ENCODE results near the gene AOPEP.
"Not testable (repeated sequence)": the region's sequence is repeated elsewhere in the genome, so short reads cannot be mapped to it uniquely, and the experiment has no call there.

The AOPEP gene

DNA sequence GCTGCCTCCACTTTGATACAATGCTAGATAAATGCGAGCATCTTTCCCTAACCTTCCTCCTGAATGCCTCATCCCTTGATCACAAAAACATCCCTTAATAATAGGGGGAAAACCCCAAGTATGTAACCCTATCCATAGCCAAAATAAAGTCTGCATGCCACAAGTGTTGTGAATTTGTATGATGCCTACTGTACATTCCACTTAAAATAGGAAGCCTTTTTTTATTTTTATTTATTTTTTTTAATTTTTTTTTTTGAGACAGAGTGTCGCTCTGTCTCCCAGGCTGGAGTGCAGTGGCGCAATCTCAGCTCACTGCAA is 207.0 kb downstream of the AOPEP start:
- Histone ChIP-seq H3K27ac (ENCODE audit: low read depth, low read length) (no peak overlapping the region), H3K4me1 (ENCODE audit: control insufficient read depth in 1 of 2, insufficient read depth in 2 of 2, low read length in 2 of 2) (peaks cover 0 to 8% of the 10 kb centered on the region in 2 donors), H3K9ac (ENCODE audit: low read depth in 1 of 2, low read length in 2 of 2) (no peak overlapping the region), H3K36me3 (ENCODE audit: control insufficient read depth in 1 of 2, insufficient read depth in 2 of 2, low read length in 2 of 2) (no peaks in the 10 kb centered on the region), H3K9me3 (ENCODE audit: control insufficient read depth in 1 of 2, low read length in 2 of 2) (no peaks in the 10 kb centered on the region), H3K4me3 (ENCODE audit: low read depth in 1 of 2, low read length in 2 of 2) (no peak overlapping the region), H3K27me3 (ENCODE audit: control insufficient read depth in 1 of 2, insufficient read depth in 2 of 2, low read length in 2 of 2) (no peaks in the 10 kb centered on the region)

- no peak overlapping the region for H3K9ac ChIP-seq (ENCODE audit: low read depth in 1 of 2, low read length in 2 of 2)
- H3K36me3 ChIP-seq (ENCODE audit: control insufficient read depth in 1 of 2, insufficient read depth in 2 of 2, low read length in 2 of 2), result no peaks in the 10 kb centered on the region
- peaks cover 0 to 8% of the 10 kb centered on the region in 2 donors for H3K4me1 ChIP-seq (ENCODE audit: control insufficient read depth in 1 of 2, insufficient read depth in 2 of 2, low read length in 2 of 2)
- H3K9me3 ChIP-seq (ENCODE audit: control insufficient read depth in 1 of 2, low read length in 2 of 2), result no peaks in the 10 kb centered on the region
- no peak overlapping the region for H3K4me3 ChIP-seq (ENCODE audit: low read depth in 1 of 2, low read length in 2 of 2)
- no peaks in the 10 kb centered on the region for H3K27me3 ChIP-seq (ENCODE audit: control insufficient read depth in 1 of 2, insufficient read depth in 2 of 2, low read length in 2 of 2)
- H3K27ac ChIP-seq (ENCODE audit: low read depth, low read length), result no peak overlapping the region
Observed at GRCh38 chr9:94934816-94935328, 208.4 kb downstream of the AOPEP start.

- H3K36me3 ChIP-seq (ENCODE audit: control insufficient read depth in 1 of 2, insufficient read depth in 2 of 2, low read length in 2 of 2), result no peaks in the 10 kb centered on the region
- H3K27ac ChIP-seq (ENCODE audit: low read depth, low read length), result no peak overlapping the region
- no peaks in the 10 kb centered on the region for H3K9me3 ChIP-seq (ENCODE audit: control insufficient read depth in 1 of 2, low read length in 2 of 2)
- no peaks in the 10 kb centered on the region for H3K27me3 ChIP-seq (ENCODE audit: control insufficient read depth in 1 of 2, insufficient read depth in 2 of 2, low read length in 2 of 2)
- no peak overlapping the region for H3K9ac ChIP-seq (ENCODE audit: low read depth in 1 of 2, low read length in 2 of 2)
- no peak overlapping the region for H3K4me3 ChIP-seq (ENCODE audit: low read depth in 1 of 2, low read length in 2 of 2)
- peaks cover 0 to 8% of the 10 kb centered on the region in 2 donors for H3K4me1 ChIP-seq (ENCODE audit: control insufficient read depth in 1 of 2, insufficient read depth in 2 of 2, low read length in 2 of 2)
Observed at GRCh38 chr9:94935396-94935795, 208.9 kb downstream of the AOPEP start.

- peaks cover 9 to 10% of the 10 kb centered on the region in 2 donors for H3K4me1 ChIP-seq (ENCODE audit: control insufficient read depth in 1 of 2, insufficient read depth in 2 of 2, low read length in 2 of 2)
- H3K36me3 ChIP-seq (ENCODE audit: control insufficient read depth in 1 of 2, insufficient read depth in 2 of 2, low read length in 2 of 2), result no peaks in the 10 kb centered on the region
- H3K9ac ChIP-seq (ENCODE audit: low read depth in 1 of 2, low read length in 2 of 2), result no peak overlapping the region
- no peak overlapping the region for H3K4me3 ChIP-seq (ENCODE audit: low read depth in 1 of 2, low read length in 2 of 2)
- no peak overlapping the region for H3K27ac ChIP-seq (ENCODE audit: low read depth, low read length)
- no peaks in the 10 kb centered on the region for H3K27me3 ChIP-seq (ENCODE audit: control insufficient read depth in 1 of 2, insufficient read depth in 2 of 2, low read length in 2 of 2)
- no peaks in the 10 kb centered on the region for H3K9me3 ChIP-seq (ENCODE audit: control insufficient read depth in 1 of 2, low read length in 2 of 2)
Observed at GRCh38 chr9:94936419-94936818, 209.9 kb downstream of the AOPEP start.

DNA sequence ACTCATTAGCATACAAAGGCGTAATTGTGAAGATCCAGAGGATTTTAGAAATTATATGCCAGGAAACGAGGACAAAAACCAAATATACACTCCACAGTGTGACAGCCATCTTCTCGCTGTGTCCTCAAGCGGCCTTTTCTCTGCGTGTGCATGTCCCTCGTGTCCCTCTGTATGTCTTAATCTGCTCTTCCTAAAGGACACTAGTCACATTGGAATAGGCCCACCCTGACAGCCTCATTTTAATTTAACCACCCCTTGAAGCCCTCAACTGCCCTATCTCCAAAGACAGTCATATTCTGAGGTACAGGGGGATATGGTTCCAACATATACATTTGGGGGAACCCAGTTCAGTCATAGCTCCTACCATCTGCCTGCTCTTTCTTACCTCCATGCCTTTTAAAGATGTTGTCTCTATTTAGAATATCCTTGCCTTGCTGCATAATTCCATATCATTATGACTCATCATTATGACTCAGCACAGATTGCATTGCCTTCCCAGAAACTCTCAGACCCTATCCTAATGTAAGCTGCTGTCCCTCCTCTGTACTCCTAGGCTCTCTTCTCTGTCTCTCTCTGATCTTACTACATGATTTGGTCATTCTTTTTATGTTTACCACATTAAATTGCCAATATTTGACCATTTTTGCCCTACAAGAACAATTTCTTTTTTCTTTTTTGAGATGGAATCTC is 210.9 kb downstream of the AOPEP start:
- no peak overlapping the region for H3K9ac ChIP-seq (ENCODE audit: low read depth in 1 of 2, low read length in 2 of 2)
- H3K27me3 ChIP-seq (ENCODE audit: control insufficient read depth in 1 of 2, insufficient read depth in 2 of 2, low read length in 2 of 2), result no peaks in the 10 kb centered on the region
- H3K36me3 ChIP-seq (ENCODE audit: control insufficient read depth in 1 of 2, insufficient read depth in 2 of 2, low read length in 2 of 2), result no peaks in the 10 kb centered on the region
- H3K4me1 ChIP-seq (ENCODE audit: control insufficient read depth in 1 of 2, insufficient read depth in 2 of 2, low read length in 2 of 2), result peaks cover 12 to 13% of the 10 kb centered on the region in 2 donors
- no peaks in the 10 kb centered on the region for H3K9me3 ChIP-seq (ENCODE audit: control insufficient read depth in 1 of 2, low read length in 2 of 2)
- H3K27ac ChIP-seq (ENCODE audit: low read depth, low read length), result no peak overlapping the region
- H3K4me3 ChIP-seq (ENCODE audit: low read depth in 1 of 2, low read length in 2 of 2), result no peak overlapping the region

DNA sequence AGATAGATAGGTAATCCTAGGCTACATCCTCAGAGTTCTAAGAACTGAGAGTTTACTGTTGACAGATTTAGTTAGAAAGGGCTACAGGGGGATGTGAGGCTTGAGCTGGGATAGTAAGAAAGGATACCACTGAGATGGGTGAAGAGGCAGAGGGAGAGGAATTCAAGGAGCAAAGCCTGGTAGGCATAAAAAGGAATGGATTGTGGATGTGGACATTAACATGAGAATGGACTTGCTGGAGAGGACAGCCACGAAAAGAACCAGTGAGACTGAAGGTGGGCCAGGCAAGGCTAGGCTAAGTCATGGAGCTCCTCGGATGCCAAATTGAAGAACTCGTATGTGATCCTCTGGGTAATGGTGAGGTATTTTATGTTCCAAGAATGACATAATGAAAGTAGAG is 211.9 kb downstream of the AOPEP start:
- Histone ChIP-seq H3K27me3 (ENCODE audit: control insufficient read depth in 1 of 2, insufficient read depth in 2 of 2, low read length in 2 of 2) (no peaks in the 10 kb centered on the region), H3K4me3 (ENCODE audit: low read depth in 1 of 2, low read length in 2 of 2) (no peak overlapping the region), H3K27ac (ENCODE audit: low read depth, low read length) (no peak overlapping the region), H3K9ac (ENCODE audit: low read depth in 1 of 2, low read length in 2 of 2) (no peak overlapping the region), H3K9me3 (ENCODE audit: control insufficient read depth in 1 of 2, low read length in 2 of 2) (no peaks in the 10 kb centered on the region), H3K4me1 (ENCODE audit: control insufficient read depth in 1 of 2, insufficient read depth in 2 of 2, low read length in 2 of 2) (peaks cover 12 to 13% of the 10 kb centered on the region in 2 donors), H3K36me3 (ENCODE audit: control insufficient read depth in 1 of 2, insufficient read depth in 2 of 2, low read length in 2 of 2) (no peaks in the 10 kb centered on the region)

GRCh38 chr9:94940296-94940695 is 213.8 kb downstream of the AOPEP start:
- peaks cover 12 to 13% of the 10 kb centered on the region in 2 donors for H3K4me1 ChIP-seq (ENCODE audit: control insufficient read depth in 1 of 2, insufficient read depth in 2 of 2, low read length in 2 of 2)
- not testable (repeated sequence) for H3K9me3 ChIP-seq (ENCODE audit: control insufficient read depth in 1 of 2, low read length in 2 of 2); H3K4me3 ChIP-seq (ENCODE audit: low read depth in 1 of 2, low read length in 2 of 2); H3K27me3 ChIP-seq (ENCODE audit: control insufficient read depth in 1 of 2, insufficient read depth in 2 of 2, low read length in 2 of 2); H3K36me3 ChIP-seq (ENCODE audit: control insufficient read depth in 1 of 2, insufficient read depth in 2 of 2, low read length in 2 of 2); H3K27ac ChIP-seq (ENCODE audit: low read depth, low read length); H3K9ac ChIP-seq (ENCODE audit: low read depth in 1 of 2, low read length in 2 of 2)

DNA sequence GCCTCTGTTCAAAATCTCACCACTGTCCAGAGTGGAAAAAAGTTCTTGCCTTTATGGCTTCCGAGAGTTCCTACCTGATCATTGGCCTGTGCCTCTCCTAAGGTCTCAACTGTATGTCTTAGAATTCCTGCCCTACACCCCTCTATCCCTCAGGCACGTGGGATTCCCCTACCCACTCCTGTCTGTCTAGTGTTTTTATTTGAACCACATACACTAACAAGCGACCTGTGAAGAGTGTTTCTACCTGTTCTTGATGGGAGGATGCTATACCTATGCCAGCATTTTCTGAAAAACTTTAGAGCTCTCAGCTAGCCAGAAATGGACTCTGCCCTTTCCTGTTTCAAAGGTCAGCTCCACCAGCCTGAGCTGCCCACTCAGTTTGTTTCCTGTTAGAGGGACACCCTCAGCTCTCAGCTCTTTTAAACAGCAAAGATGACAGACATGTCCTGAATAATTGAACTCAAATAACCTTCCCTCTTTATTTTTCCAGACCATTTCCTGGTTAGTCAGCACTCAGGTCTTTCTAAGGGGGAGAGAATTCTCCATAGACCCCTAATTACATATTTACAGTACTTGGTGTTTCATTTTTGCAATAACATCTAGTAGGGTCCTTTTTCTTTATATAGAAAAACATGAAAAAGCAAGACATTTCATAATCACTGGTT is 214.8 kb downstream of the AOPEP start:
- H3K36me3 ChIP-seq (ENCODE audit: control insufficient read depth in 1 of 2, insufficient read depth in 2 of 2, low read length in 2 of 2), result no peaks in the 10 kb centered on the region
- peak overlapping the region; percentile 13 for H3K27ac ChIP-seq (ENCODE audit: low read depth, low read length)
- no peak overlapping the region for H3K9ac ChIP-seq (ENCODE audit: low read depth in 1 of 2, low read length in 2 of 2)
- no peak overlapping the region for H3K4me3 ChIP-seq (ENCODE audit: low read depth in 1 of 2, low read length in 2 of 2)
- no peaks in the 10 kb centered on the region for H3K27me3 ChIP-seq (ENCODE audit: control insufficient read depth in 1 of 2, insufficient read depth in 2 of 2, low read length in 2 of 2)
- H3K9me3 ChIP-seq (ENCODE audit: control insufficient read depth in 1 of 2, low read length in 2 of 2), result no peaks in the 10 kb centered on the region
- peaks cover 12 to 13% of the 10 kb centered on the region in 2 donors for H3K4me1 ChIP-seq (ENCODE audit: control insufficient read depth in 1 of 2, insufficient read depth in 2 of 2, low read length in 2 of 2)

GRCh38 chr9:94944626-94945025 is 218.1 kb downstream of the AOPEP start:
- Histone ChIP-seq H3K27ac (ENCODE audit: low read depth, low read length) (no peak overlapping the region), H3K36me3 (ENCODE audit: control insufficient read depth in 1 of 2, insufficient read depth in 2 of 2, low read length in 2 of 2) (no peaks in the 10 kb centered on the region), H3K4me1 (ENCODE audit: control insufficient read depth in 1 of 2, insufficient read depth in 2 of 2, low read length in 2 of 2) (peaks cover 12 to 13% of the 10 kb centered on the region in 2 donors), H3K4me3 (ENCODE audit: low read depth in 1 of 2, low read length in 2 of 2) (no peak overlapping the region), H3K27me3 (ENCODE audit: control insufficient read depth in 1 of 2, insufficient read depth in 2 of 2, low read length in 2 of 2) (no peaks in the 10 kb centered on the region), H3K9ac (ENCODE audit: low read depth in 1 of 2, low read length in 2 of 2) (no peak overlapping the region), H3K9me3 (ENCODE audit: control insufficient read depth in 1 of 2, low read length in 2 of 2) (no peaks in the 10 kb centered on the region)

- H3K4me1 ChIP-seq (ENCODE audit: control insufficient read depth in 1 of 2, insufficient read depth in 2 of 2, low read length in 2 of 2), result peaks cover 12 to 14% of the 10 kb centered on the region in 2 donors
- no peak overlapping the region for H3K9ac ChIP-seq (ENCODE audit: low read depth in 1 of 2, low read length in 2 of 2)
- H3K9me3 ChIP-seq (ENCODE audit: control insufficient read depth in 1 of 2, low read length in 2 of 2), result no peaks in the 10 kb centered on the region
- H3K4me3 ChIP-seq (ENCODE audit: low read depth in 1 of 2, low read length in 2 of 2), result no peak overlapping the region
- peak overlapping the region; percentile 11 for H3K27ac ChIP-seq (ENCODE audit: low read depth, low read length)
- H3K27me3 ChIP-seq (ENCODE audit: control insufficient read depth in 1 of 2, insufficient read depth in 2 of 2, low read length in 2 of 2), result no peaks in the 10 kb centered on the region
- no peaks in the 10 kb centered on the region for H3K36me3 ChIP-seq (ENCODE audit: control insufficient read depth in 1 of 2, insufficient read depth in 2 of 2, low read length in 2 of 2)
Observed at GRCh38 chr9:94945197-94946144, 219.0 kb downstream of the AOPEP start.
